Activated T-cell treated with anti-CD3 and anti-CD28 coated beads, Interleukin-2, amount 50 U/mL, for 24 hours (primary cell): ENCODE measurements around the gene SDK2.
"Not testable (repeated sequence)": the region's sequence is repeated elsewhere in the genome, so short reads cannot be mapped to it uniquely, and the experiment has no call there.

Experiments
- DNase-seq: peaks from one replicate; pipeline ENCODE4 v3.0.0-alpha.2; 2020
- H3K27ac Mint-ChIP-seq: 2 replicates; pipeline ENCODE4 v1.8.0; 2020; ENCODE audit warnings: mild to moderate bottlenecking, mixed read lengths
- H3K27me3 Mint-ChIP-seq: 2 replicates; pipeline ENCODE4 v1.8.0; 2020; ENCODE audit warnings: mixed read lengths
- H3K36me3 Mint-ChIP-seq: 2 replicates; pipeline ENCODE4 v1.8.0; 2020; ENCODE audit warnings: low read depth, mixed read lengths
- H3K4me1 Mint-ChIP-seq: 2 replicates; pipeline ENCODE4 v1.8.0; 2020; ENCODE audit warnings: low read depth, mixed read lengths
- H3K4me3 Mint-ChIP-seq: 2 replicates; pipeline ENCODE4 v1.8.0; 2020; ENCODE audit warnings: mild to moderate bottlenecking, moderate library complexity, mixed read lengths
- H3K9me3 Mint-ChIP-seq: 2 replicates; pipeline ENCODE4 v1.8.0; 2020; ENCODE audit warnings: mixed read lengths

Gene SDK2

GRCh38 chr17:73476890-73477350, 167.3 kb downstream of the SDK2 start:
- Mint-ChIP-seq H3K4me1 (peaks cover 5% of the 10 kb centered on the region), H3K4me3 (no peak overlapping the region), H3K27ac (no peak overlapping the region), H3K9me3 (no peaks in the 10 kb centered on the region), H3K36me3 (no peaks in the 10 kb centered on the region), H3K27me3 (no peaks in the 10 kb centered on the region)
- DNase-seq: no peak

GRCh38 chr17:73474370-73474988, 169.8 kb downstream of the SDK2 start:
- no peaks in the 10 kb centered on the region for H3K9me3 Mint-ChIP-seq
- H3K36me3 Mint-ChIP-seq: no peaks in the 10 kb centered on the region
- no peaks in the 10 kb centered on the region for H3K27me3 Mint-ChIP-seq
- no peak overlapping the region for H3K27ac Mint-ChIP-seq
- peaks cover 5% of the 10 kb centered on the region for H3K4me1 Mint-ChIP-seq
- DNase-seq: no peak
- no peak overlapping the region for H3K4me3 Mint-ChIP-seq

DNA sequence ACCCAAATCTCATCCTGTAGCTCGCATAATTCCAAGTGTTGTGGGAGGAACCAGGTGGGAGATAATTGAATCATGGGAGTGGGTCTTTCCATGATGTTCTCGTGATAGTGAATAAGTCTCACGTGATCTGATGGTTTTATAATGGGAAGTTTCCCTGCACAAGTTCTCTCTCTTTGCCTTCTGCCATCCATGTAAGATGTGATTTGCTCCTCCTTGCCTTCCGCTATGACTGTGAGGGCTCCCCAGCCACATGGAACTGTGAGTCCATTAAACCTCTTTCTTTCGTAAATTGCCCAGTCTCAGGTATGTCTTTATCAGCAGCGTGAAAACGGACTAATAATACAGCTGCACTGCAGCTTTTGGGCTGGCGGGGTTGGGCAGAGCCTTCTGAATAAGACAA, 171.5 kb downstream of the SDK2 start:
- not testable (repeated sequence) for H3K27ac Mint-ChIP-seq, H3K36me3 Mint-ChIP-seq, DNase-seq, H3K4me3 Mint-ChIP-seq, H3K27me3 Mint-ChIP-seq, H3K9me3 Mint-ChIP-seq, H3K4me1 Mint-ChIP-seq

- Mint-ChIP-seq H3K4me3 (no peak overlapping the region), H3K9me3 (no peaks in the 10 kb centered on the region), H3K27ac (no peak overlapping the region), H3K27me3 (no peaks in the 10 kb centered on the region), H3K4me1 (peaks cover 5% of the 10 kb centered on the region), H3K36me3 (no peaks in the 10 kb centered on the region)
- no peak for DNase-seq
Observed at GRCh38 chr17:73471924-73472323, 172.3 kb downstream of the SDK2 start.

- no peaks in the 10 kb centered on the region for H3K9me3 Mint-ChIP-seq
- DNase-seq: no peak
- no peaks in the 10 kb centered on the region for H3K27me3 Mint-ChIP-seq
- no peak overlapping the region for H3K4me3 Mint-ChIP-seq
- H3K36me3 Mint-ChIP-seq: no peaks in the 10 kb centered on the region
- peaks cover 5% of the 10 kb centered on the region for H3K4me1 Mint-ChIP-seq
- H3K27ac Mint-ChIP-seq: no peak overlapping the region
Observed at GRCh38 chr17:73470316-73470826, 173.9 kb downstream of the SDK2 start.

DNA sequence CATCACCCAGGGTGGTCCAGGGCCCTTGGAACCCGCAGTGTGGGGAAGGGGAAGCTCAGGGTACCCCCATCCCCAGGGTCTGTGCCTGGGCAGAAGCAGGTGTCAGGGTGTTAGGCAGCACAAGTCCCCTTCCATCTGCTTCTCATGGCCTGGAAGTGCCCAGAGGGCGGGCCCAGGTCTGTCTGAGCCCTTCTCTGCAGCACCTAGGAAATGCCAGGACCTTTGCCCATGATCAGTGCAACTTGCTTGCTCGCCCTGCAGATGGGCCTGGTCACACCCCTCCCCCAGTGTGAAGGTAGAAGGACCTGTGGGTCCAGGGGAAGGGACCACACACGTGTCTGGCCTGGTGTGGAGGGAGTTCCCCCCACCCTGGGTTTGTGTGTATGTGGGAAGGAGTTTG, 174.9 kb downstream of the SDK2 start:
- no peaks in the 10 kb centered on the region for H3K9me3 Mint-ChIP-seq
- H3K36me3 Mint-ChIP-seq: no peaks in the 10 kb centered on the region
- H3K4me1 Mint-ChIP-seq: no peaks in the 10 kb centered on the region
- no peaks in the 10 kb centered on the region for H3K27me3 Mint-ChIP-seq
- no peak overlapping the region for H3K4me3 Mint-ChIP-seq
- no peak overlapping the region for H3K27ac Mint-ChIP-seq
- no peak for DNase-seq

- H3K4me1 Mint-ChIP-seq: peaks cover 1% of the 10 kb centered on the region
- H3K4me3 Mint-ChIP-seq: no peak overlapping the region
- no peak for DNase-seq
- H3K9me3 Mint-ChIP-seq: no peaks in the 10 kb centered on the region
- no peaks in the 10 kb centered on the region for H3K27me3 Mint-ChIP-seq
- no peak overlapping the region for H3K27ac Mint-ChIP-seq
- H3K36me3 Mint-ChIP-seq: no peaks in the 10 kb centered on the region
Observed at GRCh38 chr17:73468221-73468620, 176.0 kb downstream of the SDK2 start.

DNA sequence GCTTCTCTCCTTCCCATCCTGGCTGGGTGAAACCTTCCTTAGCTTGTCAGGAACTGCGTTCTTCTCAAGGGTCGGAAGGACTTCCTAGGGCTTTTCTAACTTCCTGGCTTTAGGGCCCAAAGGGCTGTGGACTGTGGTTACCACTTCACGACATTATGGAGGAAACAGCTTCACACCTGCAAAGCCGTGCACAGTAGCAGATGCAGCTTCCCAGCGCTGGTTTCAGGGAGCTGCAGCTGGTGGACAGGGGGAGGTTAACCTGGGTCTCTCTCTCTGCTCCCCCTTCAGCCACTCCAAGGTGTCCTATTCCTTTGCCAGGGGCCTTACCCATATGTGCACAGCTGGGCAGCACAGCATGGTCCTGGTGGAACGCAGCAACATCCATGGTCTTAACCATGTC, 176.6 kb downstream of the SDK2 start:
- Mint-ChIP-seq H3K4me3 (no peak overlapping the region), H3K27me3 (no peaks in the 10 kb centered on the region), H3K9me3 (no peaks in the 10 kb centered on the region), H3K27ac (no peak overlapping the region), H3K4me1 (peaks cover 1% of the 10 kb centered on the region), H3K36me3 (no peaks in the 10 kb centered on the region)
- no peak for DNase-seq

GRCh38 chr17:73466704-73467433, 177.4 kb downstream of the SDK2 start:
- H3K4me1 Mint-ChIP-seq: peaks cover 1% of the 10 kb centered on the region
- H3K27ac Mint-ChIP-seq: no peak overlapping the region
- DNase-seq: no peak

GRCh38 chr17:73465953-73466230, 178.4 kb downstream of the SDK2 start:
- Mint-ChIP-seq H3K27ac (no peak overlapping the region), H3K9me3 (no peaks in the 10 kb centered on the region), H3K27me3 (no peaks in the 10 kb centered on the region), H3K4me1 (peaks cover 1% of the 10 kb centered on the region), H3K36me3 (no peaks in the 10 kb centered on the region), H3K4me3 (no peak overlapping the region)
- no peak for DNase-seq

More at GRCh38 chr17:73466704-73467433, 177.4 kb downstream of the SDK2 start:
- Mint-ChIP-seq H3K9me3 (no peaks in the 10 kb centered on the region), H3K36me3 (no peaks in the 10 kb centered on the region), H3K27me3 (no peaks in the 10 kb centered on the region), H3K4me3 (no peak overlapping the region)

GRCh38 chr17:73465130-73465952, 178.9 kb downstream of the SDK2 start:
- no peak overlapping the region for H3K4me3 Mint-ChIP-seq
- no peak for DNase-seq
- no peak overlapping the region for H3K27ac Mint-ChIP-seq
- H3K4me1 Mint-ChIP-seq: peaks cover 1% of the 10 kb centered on the region
- H3K9me3 Mint-ChIP-seq: no peaks in the 10 kb centered on the region
- no peaks in the 10 kb centered on the region for H3K27me3 Mint-ChIP-seq
- no peaks in the 10 kb centered on the region for H3K36me3 Mint-ChIP-seq

DNA sequence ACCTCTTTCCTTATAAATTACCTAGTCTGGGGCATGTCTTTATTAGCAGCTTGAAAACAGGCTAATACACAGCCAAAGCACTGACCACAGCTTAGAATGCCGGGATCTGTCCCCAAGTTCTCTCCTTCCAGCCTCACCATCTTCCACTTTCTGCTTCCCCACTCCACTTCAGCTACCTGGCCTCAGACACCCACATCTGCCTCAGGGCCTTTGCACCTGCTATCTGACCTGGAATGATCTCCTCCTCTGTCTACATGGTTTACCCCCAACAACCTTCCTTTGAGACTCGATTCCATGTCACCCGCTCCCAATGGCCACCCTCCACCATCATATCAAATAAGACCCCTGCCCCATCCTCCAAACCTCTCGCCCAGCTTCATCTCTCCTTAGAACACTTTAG, 179.8 kb downstream of the SDK2 start:
- H3K4me3 Mint-ChIP-seq: no peak overlapping the region
- H3K4me1 Mint-ChIP-seq: peaks cover 1% of the 10 kb centered on the region
- H3K27ac Mint-ChIP-seq: no peak overlapping the region
- H3K9me3 Mint-ChIP-seq: no peaks in the 10 kb centered on the region
- H3K36me3 Mint-ChIP-seq: no peaks in the 10 kb centered on the region
- no peaks in the 10 kb centered on the region for H3K27me3 Mint-ChIP-seq
- no peak for DNase-seq

DNA sequence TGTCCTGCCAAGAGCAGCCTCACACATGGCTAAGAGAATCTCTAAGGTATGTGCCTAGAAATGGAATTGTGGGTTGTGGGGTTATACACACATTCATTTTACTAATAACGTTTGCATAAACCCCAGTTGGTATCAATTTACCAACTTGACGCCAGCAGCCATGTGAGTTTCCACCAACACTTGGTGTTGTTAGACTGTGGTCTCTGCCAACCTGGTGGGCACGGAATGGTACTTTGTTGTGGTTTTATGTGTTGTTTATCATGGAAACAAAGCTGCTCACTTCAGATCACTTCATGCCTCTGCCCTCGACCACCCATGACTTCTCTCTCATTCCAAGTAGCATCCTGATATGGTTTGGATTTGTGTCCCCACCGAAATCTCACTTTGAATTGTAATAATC, 180.4 kb downstream of the SDK2 start:
- peaks cover 1% of the 10 kb centered on the region for H3K4me1 Mint-ChIP-seq
- H3K9me3 Mint-ChIP-seq: no peaks in the 10 kb centered on the region

GRCh38 chr17:73462823-73463222, 181.4 kb downstream of the SDK2 start:
- no peaks in the 10 kb centered on the region for H3K27me3 Mint-ChIP-seq
- H3K36me3 Mint-ChIP-seq: no peaks in the 10 kb centered on the region
- no peak overlapping the region for H3K4me3 Mint-ChIP-seq
- no peaks in the 10 kb centered on the region for H3K9me3 Mint-ChIP-seq
- no peak overlapping the region for H3K27ac Mint-ChIP-seq
- no peak for DNase-seq
- H3K4me1 Mint-ChIP-seq: peaks cover 1% of the 10 kb centered on the region

More for the DNA sequence above, 180.4 kb downstream of the SDK2 start:
- no peak for DNase-seq
- Mint-ChIP-seq H3K27ac (no peak overlapping the region), H3K36me3 (no peaks in the 10 kb centered on the region), H3K27me3 (no peaks in the 10 kb centered on the region), H3K4me3 (no peak overlapping the region)

GRCh38 chr17:73459980-73460379, 184.3 kb downstream of the SDK2 start:
- H3K27ac Mint-ChIP-seq: no peak overlapping the region
- no peaks in the 10 kb centered on the region for H3K9me3 Mint-ChIP-seq
- H3K36me3 Mint-ChIP-seq: no peaks in the 10 kb centered on the region
- no peaks in the 10 kb centered on the region for H3K27me3 Mint-ChIP-seq
- H3K4me3 Mint-ChIP-seq: no peak overlapping the region
- DNase-seq: no peak
- H3K4me1 Mint-ChIP-seq: peaks cover 1% of the 10 kb centered on the region
